ENCODE measurements around the gene MTMR6.

Gene MTMR6

DNA sequence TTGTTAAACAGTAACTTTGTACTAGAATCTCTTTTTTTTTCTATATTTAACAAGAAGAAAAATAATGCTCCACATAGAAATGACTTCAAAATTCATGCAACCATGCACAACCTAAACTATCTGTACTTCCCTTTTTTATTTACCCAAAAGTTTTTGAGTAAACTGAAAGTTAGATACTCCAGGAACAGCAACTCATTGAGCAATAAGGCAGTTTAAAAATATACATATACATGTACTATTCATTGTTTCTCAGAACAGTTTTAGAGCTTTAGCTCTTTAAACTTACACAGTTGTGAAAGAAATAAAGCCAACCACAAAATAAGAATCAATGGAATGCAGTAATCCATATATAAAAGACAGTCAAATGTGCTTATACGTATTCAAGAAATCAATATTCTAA, 39.2 kb downstream of the MTMR6 start:
- TF ChIP-seq CTCF (IDR thresholded peaks at IDR 0.05) = no peak

GRCh38 chr13:25247360-25247759, 39.9 kb downstream of the MTMR6 start:
- no peak for TF ChIP-seq CTCF (IDR thresholded peaks at IDR 0.05)

- no peak for TF ChIP-seq CTCF (IDR thresholded peaks at IDR 0.05)
Observed at GRCh38 chr13:25244123-25244522, 43.2 kb downstream of the MTMR6 start.

DNA sequence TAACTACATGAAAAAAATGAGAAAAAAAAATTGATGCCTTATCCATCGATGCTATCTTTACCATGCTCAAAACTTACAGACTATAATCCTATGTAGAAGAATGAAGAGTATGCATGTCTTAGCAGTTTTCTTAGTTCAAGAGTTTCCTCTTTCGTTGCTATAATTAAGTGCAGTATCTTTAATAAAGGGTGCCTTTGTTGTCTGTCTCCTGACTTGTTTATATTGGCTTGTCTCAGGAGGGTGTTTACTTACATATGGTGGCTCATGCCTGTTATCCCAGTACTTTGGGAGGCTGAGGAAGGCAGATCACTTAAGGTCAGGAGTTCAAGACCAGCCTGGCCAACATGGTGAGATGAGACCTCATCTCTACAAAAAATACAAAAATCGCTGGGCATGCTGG, 44.3 kb downstream of the MTMR6 start:
- TF ChIP-seq CTCF (IDR thresholded peaks at IDR 0.05) = no peak

DNA sequence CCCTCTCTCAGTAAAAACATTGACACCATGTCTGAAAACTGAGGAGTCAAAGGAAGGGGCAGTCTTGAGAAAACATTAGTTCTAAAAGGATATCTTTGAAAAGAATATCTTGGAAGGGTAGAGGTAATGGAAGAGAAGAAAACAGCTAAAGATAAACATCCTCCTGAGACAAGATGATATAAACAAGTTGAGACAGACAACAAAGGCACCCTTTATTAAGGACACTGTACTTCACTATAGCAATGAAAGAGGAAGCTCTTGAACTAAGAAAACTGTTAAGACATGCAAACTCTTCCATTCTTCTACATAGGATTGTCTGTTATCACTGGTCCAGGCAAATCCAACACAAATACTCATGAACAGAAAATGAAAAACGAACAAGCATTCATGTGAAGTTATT, 46.3 kb downstream of the MTMR6 start:
- TF ChIP-seq CTCF (IDR thresholded peaks at IDR 0.05) = no peak

- TF ChIP-seq CTCF (IDR thresholded peaks at IDR 0.05) = no peak
Observed at GRCh38 chr13:25237083-25237482, 50.2 kb downstream of the MTMR6 start.

DNA sequence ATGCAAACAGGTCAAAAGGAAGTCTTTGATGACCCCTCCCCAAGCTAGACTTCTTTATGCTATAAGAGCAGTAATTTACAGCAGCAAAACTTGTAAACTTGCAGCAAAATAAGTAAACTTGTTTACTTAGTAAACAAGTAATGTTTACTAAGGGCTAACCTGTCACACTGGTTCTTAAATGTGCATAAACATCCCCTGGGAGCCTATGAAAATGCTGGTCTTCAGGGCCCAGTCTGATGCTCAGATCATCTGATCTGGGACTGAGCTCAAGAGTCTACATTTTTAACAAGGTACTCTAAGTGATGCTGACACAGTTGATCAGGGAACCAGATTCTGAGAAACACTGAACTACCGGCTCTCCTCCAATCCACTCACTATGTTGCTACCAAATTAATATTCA, 53.4 kb downstream of the MTMR6 start:
- no peak for TF ChIP-seq CTCF (IDR thresholded peaks at IDR 0.05)

DNA sequence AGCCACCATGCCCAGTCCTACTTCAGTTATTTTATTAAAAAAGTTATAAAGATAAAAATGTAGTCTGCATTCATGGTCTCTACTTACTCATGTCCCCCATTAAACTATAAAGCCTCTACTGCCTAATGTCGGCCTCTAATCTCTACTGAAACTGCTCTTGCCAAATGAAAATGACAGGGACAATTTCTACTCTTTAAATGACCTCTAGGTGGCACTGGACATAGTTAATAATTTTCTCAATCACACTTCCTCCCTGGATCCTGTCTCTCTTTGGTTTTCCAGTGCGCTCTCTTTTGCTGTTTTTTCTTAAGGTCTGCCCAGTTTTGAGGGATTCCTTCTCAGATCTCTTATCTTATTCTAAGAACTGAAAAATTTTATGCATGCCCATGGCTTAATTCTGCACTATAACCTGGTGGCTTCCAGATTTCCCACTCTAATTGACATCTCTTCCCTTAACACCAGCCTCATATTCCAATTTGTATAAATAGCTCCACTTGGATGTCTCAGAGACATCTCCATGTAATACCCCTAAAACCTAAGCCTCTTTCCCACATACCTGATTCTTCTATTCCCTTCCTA, 54.3 kb downstream of the MTMR6 start:
- TF ChIP-seq CTCF (IDR thresholded peaks at IDR 0.05) = peak; percentile 54; the same call in 1 of the 2 replicates

All from LNCAP (cell line).